Naive B cell (primary cell): ENCODE measurements around the gene TRAPPC1. TPM values are rescaled to one million over a fixed set of nuclear protein-coding genes. Genes with fewer than 3 reads are reported as not detected.

ENCODE experiments used
- ATAC-seq, 2 donors: fragments of 150-1000 bp; cut with Tn5 transposase; 2 replicates each; pipeline ENCODE4 v1.10.0; 2021; ENCODE audit warnings: low read depth in 2 of 2, mild to moderate bottlenecking in 2 of 2, moderate library complexity in 2 of 2
- DNase-seq: peaks from one replicate; pipeline ENCODE4 v3.0.0; 2022
- H3K27ac Mint-ChIP-seq, 6 donors: one replicate each; pipeline ENCODE4 v1.8.0; 2020 to 2022; ENCODE audit warnings: mild to moderate bottlenecking in 6 of 6, mixed read lengths in 6 of 6, moderate library complexity in 5 of 6, inconsistent platforms in 2 of 6
- H3K27me3 Mint-ChIP-seq, 3 donors: one replicate each; pipeline ENCODE4 v1.8.0; 2021 to 2022; ENCODE audit warnings: mixed read lengths in 3 of 3, mild to moderate bottlenecking in 1 of 3
- H3K36me3 Mint-ChIP-seq, 2 donors: one replicate each; pipeline ENCODE4 v1.8.0; 2020 to 2022; ENCODE audit warnings: mixed read lengths in 2 of 2, inconsistent platforms in 1 of 2, mild to moderate bottlenecking in 1 of 2
- H3K4me1 Mint-ChIP-seq, 3 donors: one replicate each; pipeline ENCODE4 v1.8.0; 2020 to 2022; ENCODE audit warnings: mixed read lengths in 3 of 3, inconsistent platforms in 1 of 3, mild to moderate bottlenecking in 1 of 3, moderate library complexity in 1 of 3
- H3K4me3 Mint-ChIP-seq, 8 donors: one replicate each; pipeline ENCODE4 v1.8.0; 2020 to 2022; ENCODE audit warnings: mild to moderate bottlenecking in 8 of 8, mixed read lengths in 8 of 8, moderate library complexity in 8 of 8, inconsistent platforms in 2 of 8
- H3K9me3 Mint-ChIP-seq, 7 donors: one replicate each; pipeline ENCODE4 v1.8.0; 2020 to 2022; ENCODE audit warnings: mixed read lengths in 7 of 7, mild to moderate bottlenecking in 5 of 7, inconsistent platforms in 2 of 7, moderate library complexity in 1 of 7
- polyA plus RNA-seq, 6 donors: library from polyadenylated mRNA; unstranded; fragments of 300-500 nt; fragmentation: Illumina TruSeq; gene quantifications; one replicate each; pipeline ENCODE4 v1.2.3, GENCODE V29; 2021; ENCODE audit warnings: low read depth in 6 of 6

The TRAPPC1 gene
- polyA plus RNA-seq, 6 donors from 2014 or later: 202 to 349 (median 224) TPM

GRCh38 chr17:7932483-7932891 is 741 bp upstream of the TRAPPC1 start:
- H3K9me3 Mint-ChIP-seq: no peaks in the 10 kb centered on the region
- H3K4me1 Mint-ChIP-seq: peaks cover 36 to 46% (median 38%) of the 10 kb centered on the region in 3 donors
- H3K36me3 Mint-ChIP-seq: peaks cover 8 to 13% of the 10 kb centered on the region in 2 donors
- DNase-seq: no peak
- peak overlapping the region; percentile 92 to 99 (median 98) for H3K27ac Mint-ChIP-seq
- ATAC-seq: peak; percentile 19 to 20
- peak overlapping the region; percentile 86 to 100 (median 96) for H3K4me3 Mint-ChIP-seq
- no peaks in the 10 kb centered on the region for H3K27me3 Mint-ChIP-seq

DNA sequence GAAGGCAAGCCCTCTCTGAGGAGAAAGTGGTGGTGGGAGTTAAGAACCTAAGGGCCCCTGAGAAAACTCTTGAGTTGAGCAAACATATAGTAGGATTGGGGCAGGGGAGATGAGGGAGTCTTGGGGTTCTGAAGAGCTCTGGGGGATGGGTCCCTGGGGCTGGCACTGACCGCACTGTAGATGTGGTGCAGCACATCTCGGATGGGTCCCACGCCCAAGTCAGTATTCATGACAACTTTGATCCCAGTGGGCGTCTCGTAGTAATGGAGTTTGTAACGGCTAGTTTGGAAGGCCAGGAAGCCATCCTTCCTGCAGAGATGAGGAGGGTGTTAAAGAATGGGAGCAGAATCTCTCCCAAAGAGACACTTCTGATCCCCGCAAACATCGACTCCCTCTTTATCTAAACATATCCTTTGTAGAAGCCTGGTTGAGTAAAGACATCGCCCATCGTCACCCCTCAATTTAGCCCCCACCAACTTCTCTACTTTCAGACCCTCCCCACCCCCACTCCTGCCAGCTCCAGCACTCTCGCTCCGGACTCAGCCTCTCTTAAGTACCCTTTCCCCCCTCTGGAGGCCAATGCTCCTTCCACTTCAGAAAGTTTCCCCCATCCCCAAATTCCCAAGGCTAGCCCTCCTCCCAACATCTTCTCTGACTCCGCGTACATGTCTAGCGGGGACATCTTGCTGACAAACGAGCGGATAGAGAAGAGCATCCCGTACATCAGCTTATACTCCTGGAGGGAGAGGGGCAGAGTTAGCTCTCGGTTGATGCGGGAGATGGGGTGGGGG is 710 bp downstream of the TRAPPC1 start:
- H3K4me3 Mint-ChIP-seq: peak overlapping the region; percentile 86 to 100 (median 96)
- H3K27ac Mint-ChIP-seq: peak overlapping the region; percentile 70 to 99 (median 94)
- DNase-seq (no peak), ATAC-seq (no peak)
- no peaks in the 10 kb centered on the region for H3K27me3 Mint-ChIP-seq
- peaks cover 36 to 46% (median 38%) of the 10 kb centered on the region in 3 donors for H3K4me1 Mint-ChIP-seq
- no peaks in the 10 kb centered on the region for H3K9me3 Mint-ChIP-seq
- H3K36me3 Mint-ChIP-seq: peaks cover 0 to under 1% of the 10 kb centered on the region in 2 donors

DNA sequence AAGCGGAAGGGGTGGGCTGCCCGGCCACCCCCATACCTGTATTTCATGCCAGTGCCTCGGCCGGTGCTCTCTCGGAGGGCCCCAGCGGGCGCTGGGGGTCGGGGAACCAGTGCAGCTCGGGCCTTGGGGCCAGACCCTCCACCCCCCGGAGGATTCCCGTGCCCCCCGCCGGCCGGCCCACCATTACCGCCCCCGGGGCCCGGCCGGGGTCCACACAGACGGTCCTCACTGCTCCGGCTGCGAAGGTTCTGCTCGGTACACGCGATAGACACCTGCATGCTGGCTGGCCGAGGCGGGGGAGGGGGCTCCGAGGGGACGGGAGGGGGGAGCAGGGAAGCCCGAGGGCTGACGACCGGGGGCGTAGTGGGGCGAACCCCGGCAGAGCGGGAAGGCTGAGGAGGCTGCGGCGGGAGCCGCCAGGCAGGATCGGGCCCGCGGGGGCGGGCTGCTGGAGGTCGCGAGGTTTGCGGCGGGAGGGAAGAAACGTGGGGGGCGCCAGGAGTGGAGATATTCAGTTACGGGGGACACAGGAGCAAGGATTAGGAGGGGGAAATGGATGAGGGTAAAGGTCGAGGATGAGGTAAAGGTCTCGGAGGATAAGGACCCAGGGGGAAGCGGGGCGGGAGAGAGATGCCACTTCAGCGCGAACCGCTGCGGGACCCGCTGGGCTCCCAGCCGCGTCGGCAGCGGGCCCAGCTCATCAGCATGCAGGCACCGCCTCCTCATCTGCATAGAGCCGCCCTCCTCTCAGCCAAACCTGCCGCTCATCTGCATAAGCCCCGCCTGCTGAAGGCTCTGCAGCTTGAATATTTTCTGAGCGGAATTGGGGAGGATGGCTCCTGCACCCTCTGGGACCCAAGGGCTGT is 2.4 kb downstream of the TRAPPC1 start, which contains the start of gene KCNAB3:
Gene KCNAB3 (minus strand): TSS at position 699 of the 866 bp plus-strand sequence. CDS start 421 bp downstream, at position 278.
- no peak for DNase-seq
- no peaks in the 10 kb centered on the region for H3K9me3 Mint-ChIP-seq
- no peaks in the 10 kb centered on the region for H3K36me3 Mint-ChIP-seq
- H3K27ac Mint-ChIP-seq: peak within 1 kb of the TSS in 5 of 6 donors; percentile 61 to 99 (median 92)
- H3K27me3 Mint-ChIP-seq: no peaks in the 10 kb centered on the region
- peak within 1 kb of the TSS; percentile 86 to 100 (median 96) for H3K4me3 Mint-ChIP-seq
- peaks cover 32 to 46% (median 38%) of the 10 kb centered on the region in 3 donors for H3K4me1 Mint-ChIP-seq
- ATAC-seq: no peak

GRCh38 chr17:7927596-7927995 is 4.2 kb downstream of the TRAPPC1 start:
- DNase-seq (no peak), ATAC-seq (no peak)
- Mint-ChIP-seq H3K4me3 (peak overlapping the region in 1 of 8 donors; percentile 68), H3K27ac (peak overlapping the region in 1 of 6 donors; percentile 79), H3K9me3 (no peaks in the 10 kb centered on the region), H3K27me3 (no peaks in the 10 kb centered on the region), H3K4me1 (peaks cover 26 to 41% (median 30%) of the 10 kb centered on the region in 3 donors), H3K36me3 (no peaks in the 10 kb centered on the region)

GRCh38 chr17:7922845-7923628 is 8.7 kb downstream of the TRAPPC1 start:
- peak overlapping the region; percentile 41 to 87 (median 68) for H3K27ac Mint-ChIP-seq
- no peaks in the 10 kb centered on the region for H3K9me3 Mint-ChIP-seq
- peak; percentile 73 for DNase-seq
- H3K4me1 Mint-ChIP-seq: peaks cover 11 to 24% (median 15%) of the 10 kb centered on the region in 3 donors
- peak overlapping the region; percentile 74 to 93 (median 89) for H3K4me3 Mint-ChIP-seq
- peak; percentile 97 to 99 for ATAC-seq
- no peaks in the 10 kb centered on the region for H3K27me3 Mint-ChIP-seq
- no peaks in the 10 kb centered on the region for H3K36me3 Mint-ChIP-seq

GRCh38 chr17:7922269-7922844 is 9.4 kb downstream of the TRAPPC1 start:
- no peak for DNase-seq
- no peaks in the 10 kb centered on the region for H3K36me3 Mint-ChIP-seq
- no peaks in the 10 kb centered on the region for H3K9me3 Mint-ChIP-seq
- ATAC-seq: peak; percentile 34 to 47
- H3K4me3 Mint-ChIP-seq: peak overlapping the region; percentile 74 to 93 (median 89)
- H3K27me3 Mint-ChIP-seq: no peaks in the 10 kb centered on the region
- H3K4me1 Mint-ChIP-seq: peaks cover 11 to 22% (median 15%) of the 10 kb centered on the region in 3 donors
- peak overlapping the region; percentile 41 to 87 (median 68) for H3K27ac Mint-ChIP-seq

GRCh38 chr17:7916808-7917207 is 14.9 kb downstream of the TRAPPC1 start:
- ATAC-seq: no peak
- Mint-ChIP-seq H3K27me3 (no peaks in the 10 kb centered on the region), H3K4me1 (peaks cover 23 to 28% (median 25%) of the 10 kb centered on the region in 3 donors), H3K36me3 (no peaks in the 10 kb centered on the region), H3K27ac (peak overlapping the region in 4 of 6 donors; percentile 66 to 97 (median 84)), H3K4me3 (peak overlapping the region; percentile 86 to 94 (median 92)), H3K9me3 (no peaks in the 10 kb centered on the region)
- DNase-seq: no peak

GRCh38 chr17:7916385-7916682 is 15.4 kb downstream of the TRAPPC1 start:
- peaks cover 20 to 25% (median 23%) of the 10 kb centered on the region in 3 donors for H3K4me1 Mint-ChIP-seq
- no peaks in the 10 kb centered on the region for H3K36me3 Mint-ChIP-seq
- H3K27me3 Mint-ChIP-seq: no peaks in the 10 kb centered on the region
- peak overlapping the region in 4 of 6 donors; percentile 66 to 97 (median 94) for H3K27ac Mint-ChIP-seq
- ATAC-seq: no peak
- H3K9me3 Mint-ChIP-seq: no peaks in the 10 kb centered on the region
- no peak for DNase-seq
- peak overlapping the region; percentile 86 to 94 (median 92) for H3K4me3 Mint-ChIP-seq

DNA sequence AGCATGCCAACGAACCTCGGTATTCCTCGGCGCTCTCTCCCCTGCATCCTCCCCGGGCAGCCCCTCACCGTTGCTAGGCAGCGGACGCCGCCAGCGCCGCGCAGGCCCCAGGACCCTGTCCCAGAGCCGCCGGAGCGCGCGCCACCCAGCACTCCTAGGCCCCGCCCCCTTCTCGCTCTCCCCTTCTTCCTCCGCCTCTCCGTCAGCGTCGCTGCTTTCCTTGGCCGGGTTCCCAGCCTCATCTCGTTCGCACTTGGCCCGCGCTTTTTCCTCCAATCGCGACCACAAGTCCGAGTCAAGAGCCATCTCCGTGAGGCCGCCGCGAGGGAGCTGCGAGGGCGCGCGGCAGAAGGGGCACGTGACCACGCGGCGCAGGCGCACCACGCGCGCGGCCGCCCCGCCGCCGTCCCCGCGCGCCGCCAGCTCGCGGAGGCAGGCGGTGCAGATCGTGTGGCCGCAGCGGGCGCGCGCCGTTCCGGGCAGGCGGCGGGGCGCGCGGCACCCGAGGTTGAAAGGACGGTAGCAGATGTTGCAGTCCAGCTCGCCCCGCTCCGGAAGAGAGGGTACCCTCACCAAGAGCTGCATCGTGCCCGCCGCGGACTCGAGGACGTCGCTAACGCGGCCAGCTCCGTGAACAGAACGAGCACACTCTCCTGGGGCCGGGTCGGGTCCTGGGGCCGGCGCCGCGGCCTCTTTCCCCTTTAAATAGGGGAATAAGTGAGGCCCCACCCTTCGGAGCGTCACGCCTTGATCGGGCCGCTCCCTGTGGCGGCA is 15.9 kb downstream of the TRAPPC1 start, which contains the start of gene RNF227:
Gene RNF227 (minus strand): TSS at position 679 of the 774 bp plus-strand sequence. CDS start 94 bp downstream, at position 585.
- ATAC-seq (peak; percentile 82 to 84), DNase-seq (peak; percentile 80)
- Mint-ChIP-seq H3K4me3 (peak within 1 kb of the TSS; percentile 91 to 96 (median 93)), H3K27me3 (no peaks in the 10 kb centered on the region), H3K4me1 (peaks cover 19 to 25% (median 23%) of the 10 kb centered on the region in 3 donors), H3K27ac (peak within 1 kb of the TSS; percentile 85 to 97 (median 96)), H3K9me3 (no peaks in the 10 kb centered on the region), H3K36me3 (peaks cover 3 to 5% of the 10 kb centered on the region in 2 donors)

- H3K27me3 Mint-ChIP-seq: no peaks in the 10 kb centered on the region
- ATAC-seq (no peak), DNase-seq (no peak)
- peak overlapping the region in 4 of 6 donors; percentile 28 to 97 (median 90) for H3K27ac Mint-ChIP-seq
- no peaks in the 10 kb centered on the region for H3K9me3 Mint-ChIP-seq
- H3K4me1 Mint-ChIP-seq: peaks cover 19 to 25% (median 23%) of the 10 kb centered on the region in 3 donors
- H3K4me3 Mint-ChIP-seq: peak overlapping the region; percentile 91 to 96 (median 93)
- H3K36me3 Mint-ChIP-seq: peaks cover 7 to 11% of the 10 kb centered on the region in 2 donors
These were observed 16.6 kb downstream of the TRAPPC1 start for GRCh38 chr17:7915179-7915610.

DNA sequence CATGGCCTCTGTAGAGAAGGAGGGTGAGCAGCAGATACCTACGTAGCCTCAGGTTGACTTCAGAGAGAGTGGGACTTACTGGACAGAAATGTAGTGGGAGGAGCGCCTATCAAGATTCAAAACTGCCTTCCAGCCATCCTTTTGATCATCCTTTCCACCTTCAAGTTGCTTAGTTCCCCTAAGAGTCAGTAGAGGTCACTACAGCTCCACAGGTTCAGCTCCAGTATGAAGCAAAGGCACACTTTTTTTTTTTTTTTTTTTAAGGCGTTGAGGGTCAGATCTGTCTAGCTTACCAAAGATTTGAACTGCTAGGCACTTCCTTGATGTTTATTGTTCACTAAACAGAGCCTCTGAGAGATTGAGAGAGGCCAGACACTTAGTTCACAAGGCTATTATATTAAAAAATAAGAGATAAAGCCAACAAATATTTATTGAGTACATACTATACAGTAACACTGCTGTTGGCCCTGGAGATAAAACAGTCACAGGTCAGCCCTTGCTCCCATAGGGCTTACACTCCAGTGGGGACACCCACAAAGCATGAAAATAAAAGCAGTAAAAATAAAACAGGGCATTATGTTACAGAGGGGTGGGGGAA is 18.7 kb downstream of the TRAPPC1 start:
- ATAC-seq (peak; percentile 24 to 31), DNase-seq (peak; percentile 61)
- H3K27me3 Mint-ChIP-seq: no peaks in the 10 kb centered on the region
- H3K9me3 Mint-ChIP-seq: no peaks in the 10 kb centered on the region
- H3K4me3 Mint-ChIP-seq: peak overlapping the region in 4 of 8 donors; percentile 19 to 75 (median 58)
- peak overlapping the region in 2 of 6 donors; percentile 39 to 87 for H3K27ac Mint-ChIP-seq
- peaks cover 19 to 25% (median 23%) of the 10 kb centered on the region in 3 donors for H3K4me1 Mint-ChIP-seq
- H3K36me3 Mint-ChIP-seq: peaks cover 7 to 25% of the 10 kb centered on the region in 2 donors
